HL-60 (cell line): ENCODE data around the gene CDH1.

Experiments used
- DNase-seq, 2 experiments: peaks; one replicate each; pipeline ENCODE4 v3.0.0-alpha.2; 2010 to 2020; ENCODE audit warnings: low read depth in 1 of 2, low spot score in 1 of 2
- H3K27ac ChIP-seq: fragments of 250-450 bp; sonication (Bioruptor Pico); replicated peaks from 2 replicates; pipeline ENCODE4 v1.5.1; 2020; ENCODE audit warnings: mild to moderate bottlenecking, moderate library complexity
- H3K27me3 ChIP-seq: fragments of 250-450 bp; sonication (Bioruptor Pico); 2 replicates; pipeline ENCODE4 v1.5.1; 2021; ENCODE audit warnings: mild to moderate bottlenecking, moderate library complexity; ENCODE audit not compliant: insufficient read depth, poor library complexity, severe bottlenecking
- H3K4me3 ChIP-seq: replicated peaks from 2 replicates; pipeline ENCODE4 v1.5.1; 2011; ENCODE audit warnings: mild to moderate bottlenecking, control low read depth, low read length; ENCODE audit not compliant: insufficient read depth
- GABPA ChIP-seq: IDR thresholded peaks from 2 replicates; pipeline ENCODE4 v1.6.1; 2012; ENCODE audit warnings: low read depth
- POLR2AphosphoS5 ChIP-seq: IDR thresholded peaks from 2 replicates; pipeline ENCODE4 v1.6.1; 2012; ENCODE audit warnings: low read depth
- SPI1 ChIP-seq: IDR thresholded peaks from 2 replicates; pipeline ENCODE4 v1.6.1; 2012; ENCODE audit warnings: low read depth, mild to moderate bottlenecking, borderline replicate concordance
- TF ChIP-seq, protein P1 (sequence below): IDR thresholded peaks from one replicate; pipeline ENCODE4 v1.5.1; 2011; ENCODE audit warnings: low read length, control low read depth, inconsistent platforms; ENCODE audit not compliant: insufficient read depth
- TF ChIP-seq, protein P2 (sequence below): IDR thresholded peaks from 2 replicates; pipeline ENCODE4 v1.6.1; 2012; ENCODE audit warnings: low read depth; ENCODE audit not compliant: insufficient replicate concordance

Gene CDH1

GRCh38 chr16:68776821-68777485, 39.9 kb downstream of the CDH1 start:
- no peak for DNase-seq
- Histone ChIP-seq H3K27ac (no peak overlapping the region), H3K4me3 (no peak overlapping the region), H3K27me3 (no peaks in the 10 kb centered on the region)
- TF ChIP-seq POLR2AphosphoS5 (no peak), SPI1 (no peak), GABPA (no peak)
- TF ChIP-seq, protein P1, sequence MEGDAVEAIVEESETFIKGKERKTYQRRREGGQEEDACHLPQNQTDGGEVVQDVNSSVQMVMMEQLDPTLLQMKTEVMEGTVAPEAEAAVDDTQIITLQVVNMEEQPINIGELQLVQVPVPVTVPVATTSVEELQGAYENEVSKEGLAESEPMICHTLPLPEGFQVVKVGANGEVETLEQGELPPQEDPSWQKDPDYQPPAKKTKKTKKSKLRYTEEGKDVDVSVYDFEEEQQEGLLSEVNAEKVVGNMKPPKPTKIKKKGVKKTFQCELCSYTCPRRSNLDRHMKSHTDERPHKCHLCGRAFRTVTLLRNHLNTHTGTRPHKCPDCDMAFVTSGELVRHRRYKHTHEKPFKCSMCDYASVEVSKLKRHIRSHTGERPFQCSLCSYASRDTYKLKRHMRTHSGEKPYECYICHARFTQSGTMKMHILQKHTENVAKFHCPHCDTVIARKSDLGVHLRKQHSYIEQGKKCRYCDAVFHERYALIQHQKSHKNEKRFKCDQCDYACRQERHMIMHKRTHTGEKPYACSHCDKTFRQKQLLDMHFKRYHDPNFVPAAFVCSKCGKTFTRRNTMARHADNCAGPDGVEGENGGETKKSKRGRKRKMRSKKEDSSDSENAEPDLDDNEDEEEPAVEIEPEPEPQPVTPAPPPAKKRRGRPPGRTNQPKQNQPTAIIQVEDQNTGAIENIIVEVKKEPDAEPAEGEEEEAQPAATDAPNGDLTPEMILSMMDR, result no peak
- TF ChIP-seq, protein P2, sequence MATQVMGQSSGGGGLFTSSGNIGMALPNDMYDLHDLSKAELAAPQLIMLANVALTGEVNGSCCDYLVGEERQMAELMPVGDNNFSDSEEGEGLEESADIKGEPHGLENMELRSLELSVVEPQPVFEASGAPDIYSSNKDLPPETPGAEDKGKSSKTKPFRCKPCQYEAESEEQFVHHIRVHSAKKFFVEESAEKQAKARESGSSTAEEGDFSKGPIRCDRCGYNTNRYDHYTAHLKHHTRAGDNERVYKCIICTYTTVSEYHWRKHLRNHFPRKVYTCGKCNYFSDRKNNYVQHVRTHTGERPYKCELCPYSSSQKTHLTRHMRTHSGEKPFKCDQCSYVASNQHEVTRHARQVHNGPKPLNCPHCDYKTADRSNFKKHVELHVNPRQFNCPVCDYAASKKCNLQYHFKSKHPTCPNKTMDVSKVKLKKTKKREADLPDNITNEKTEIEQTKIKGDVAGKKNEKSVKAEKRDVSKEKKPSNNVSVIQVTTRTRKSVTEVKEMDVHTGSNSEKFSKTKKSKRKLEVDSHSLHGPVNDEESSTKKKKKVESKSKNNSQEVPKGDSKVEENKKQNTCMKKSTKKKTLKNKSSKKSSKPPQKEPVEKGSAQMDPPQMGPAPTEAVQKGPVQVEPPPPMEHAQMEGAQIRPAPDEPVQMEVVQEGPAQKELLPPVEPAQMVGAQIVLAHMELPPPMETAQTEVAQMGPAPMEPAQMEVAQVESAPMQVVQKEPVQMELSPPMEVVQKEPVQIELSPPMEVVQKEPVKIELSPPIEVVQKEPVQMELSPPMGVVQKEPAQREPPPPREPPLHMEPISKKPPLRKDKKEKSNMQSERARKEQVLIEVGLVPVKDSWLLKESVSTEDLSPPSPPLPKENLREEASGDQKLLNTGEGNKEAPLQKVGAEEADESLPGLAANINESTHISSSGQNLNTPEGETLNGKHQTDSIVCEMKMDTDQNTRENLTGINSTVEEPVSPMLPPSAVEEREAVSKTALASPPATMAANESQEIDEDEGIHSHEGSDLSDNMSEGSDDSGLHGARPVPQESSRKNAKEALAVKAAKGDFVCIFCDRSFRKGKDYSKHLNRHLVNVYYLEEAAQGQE, result no peak

- no peak overlapping the region for H3K27ac ChIP-seq
- no peak overlapping the region for H3K4me3 ChIP-seq
- no peak for DNase-seq
- H3K27me3 ChIP-seq, result no peaks in the 10 kb centered on the region
- TF ChIP-seq, protein P1, result no peak
- TF ChIP-seq SPI1 (no peak), GABPA (no peak), POLR2AphosphoS5 (no peak)
- TF ChIP-seq, protein P2, result no peak
Observed at GRCh38 chr16:68778551-68779231, 41.6 kb downstream of the CDH1 start.

GRCh38 chr16:68779891-68780290, 42.8 kb downstream of the CDH1 start:
- no peak for DNase-seq
- Histone ChIP-seq H3K27ac (no peak overlapping the region), H3K4me3 (no peak overlapping the region), H3K27me3 (no peaks in the 10 kb centered on the region)
- TF ChIP-seq POLR2AphosphoS5, result no peak
- TF ChIP-seq, protein P2, result no peak
- TF ChIP-seq GABPA, result no peak
- TF ChIP-seq, protein P1, result no peak
- TF ChIP-seq SPI1, result no peak
